NCI-H510A treated with DMSO at 0.1 percent for 48 hours (cell line): Measurements from ENCODE around the gene ANXA5.

Experiments
- DNase-seq: peaks from one replicate; lab custom pipeline; 2025; lab: John Stamatoyannopoulos, UW

Gene ANXA5

GRCh38 chr4:121642876-121643585, 53.7 kb downstream of the ANXA5 start:
- no peak for DNase-seq

DNA sequence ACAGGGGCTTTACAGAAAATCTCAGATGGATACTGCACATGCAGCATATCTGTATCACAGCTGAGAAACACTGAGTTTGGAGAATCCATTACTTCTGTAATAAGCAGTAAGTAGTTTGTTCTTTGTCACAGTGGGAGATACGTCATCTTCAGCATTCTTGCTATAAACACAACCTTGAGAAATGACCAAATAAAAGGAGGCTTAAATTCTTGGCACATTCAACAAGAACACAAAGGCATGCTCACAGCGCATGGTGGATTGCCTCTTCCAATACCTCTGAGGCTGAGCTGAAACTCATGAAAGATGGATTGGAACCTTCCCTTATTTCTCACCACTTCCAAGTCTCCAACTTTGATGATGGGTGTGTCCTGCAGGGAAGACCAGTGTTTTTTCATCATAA, 54.5 kb downstream of the ANXA5 start:
- DNase-seq, result no peak

DNA sequence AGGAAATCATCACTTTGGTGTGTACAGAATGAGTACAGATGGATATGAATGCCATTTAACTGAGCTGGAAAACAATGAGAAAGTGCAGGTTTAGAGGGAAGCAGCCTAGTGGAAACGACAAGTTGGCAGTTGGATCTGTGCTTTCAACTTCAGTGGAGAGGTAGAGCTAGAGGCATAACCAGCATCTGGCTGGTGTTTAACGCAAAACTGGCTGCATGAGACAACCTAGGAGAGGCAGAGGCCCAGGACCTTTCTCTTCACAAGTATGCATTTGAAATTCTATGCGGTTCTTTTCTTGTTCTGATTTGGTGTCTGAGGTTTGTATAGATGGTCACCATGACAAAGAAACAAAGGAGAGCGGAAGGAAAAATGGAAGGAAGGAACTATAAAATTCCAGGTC, 63.1 kb downstream of the ANXA5 start:
- DNase-seq, result no peak

DNA sequence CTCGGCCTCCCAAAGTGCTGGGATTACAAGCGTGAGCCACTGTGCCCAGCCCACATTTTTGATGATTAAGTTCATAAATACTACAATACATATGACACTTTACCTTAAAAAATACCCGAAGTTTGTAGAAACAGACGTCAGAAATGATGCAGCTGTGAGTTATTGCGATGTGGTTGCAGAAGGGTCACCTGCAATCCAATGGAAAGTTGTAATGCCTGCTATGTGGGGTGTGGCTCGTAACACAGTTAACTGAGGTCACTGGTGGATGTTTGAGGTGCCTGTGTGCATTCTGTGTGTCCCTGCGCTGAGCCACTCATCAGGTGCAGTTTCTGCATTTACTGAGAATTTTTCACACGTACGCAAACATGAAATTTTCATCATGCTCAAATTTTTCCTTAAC, 64.1 kb downstream of the ANXA5 start:
- no peak for DNase-seq
